Body of pancreas (tissue), 4 donors: ENCODE data around the gene VWA5A.

ENCODE experiments used
- POLR2A ChIP-seq, 3 donors: fragments of 450-650 bp; IDR thresholded peaks; one replicate each; pipeline ENCODE4 v1.6.1; 2016; ENCODE audit warnings: antibody characterized with exemption in 3 of 3, mild to moderate bottlenecking in 2 of 3
- TF ChIP-seq, protein P1 (sequence below), 7 experiments: fragments of 450-650 bp in 4 of 7; fragments of 200-600 bp in 3 of 7; sonication (generic) in 3 of 7; IDR thresholded peaks; one replicate each; pipeline ENCODE4 v1.5.1; 2016 to 2019; ENCODE audit warnings: antibody characterized with exemption in 7 of 7

DNA sequence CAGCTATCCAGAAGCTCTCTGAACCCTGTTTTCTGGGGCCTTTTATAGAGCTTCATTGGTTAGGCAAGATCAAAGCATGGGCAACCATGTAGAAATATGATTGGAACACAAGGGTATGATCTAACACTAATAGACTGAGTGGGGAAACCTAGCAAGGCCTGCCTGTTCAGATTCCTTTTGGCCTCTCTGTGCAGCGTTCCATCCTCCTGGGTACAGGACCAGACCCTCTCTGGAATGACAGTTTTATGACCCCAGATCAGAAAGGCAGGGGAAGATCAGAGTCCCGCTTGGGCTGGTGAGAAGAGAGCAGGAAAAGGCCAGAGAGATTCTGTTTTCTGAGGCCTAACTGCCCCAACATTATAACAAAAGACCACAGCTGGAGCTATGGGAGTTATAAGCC lies 36.7 kb upstream of the VWA5A start:
- TF ChIP-seq POLR2A (IDR thresholded peaks at IDR 0.05), result no peak
- TF ChIP-seq, protein P1, sequence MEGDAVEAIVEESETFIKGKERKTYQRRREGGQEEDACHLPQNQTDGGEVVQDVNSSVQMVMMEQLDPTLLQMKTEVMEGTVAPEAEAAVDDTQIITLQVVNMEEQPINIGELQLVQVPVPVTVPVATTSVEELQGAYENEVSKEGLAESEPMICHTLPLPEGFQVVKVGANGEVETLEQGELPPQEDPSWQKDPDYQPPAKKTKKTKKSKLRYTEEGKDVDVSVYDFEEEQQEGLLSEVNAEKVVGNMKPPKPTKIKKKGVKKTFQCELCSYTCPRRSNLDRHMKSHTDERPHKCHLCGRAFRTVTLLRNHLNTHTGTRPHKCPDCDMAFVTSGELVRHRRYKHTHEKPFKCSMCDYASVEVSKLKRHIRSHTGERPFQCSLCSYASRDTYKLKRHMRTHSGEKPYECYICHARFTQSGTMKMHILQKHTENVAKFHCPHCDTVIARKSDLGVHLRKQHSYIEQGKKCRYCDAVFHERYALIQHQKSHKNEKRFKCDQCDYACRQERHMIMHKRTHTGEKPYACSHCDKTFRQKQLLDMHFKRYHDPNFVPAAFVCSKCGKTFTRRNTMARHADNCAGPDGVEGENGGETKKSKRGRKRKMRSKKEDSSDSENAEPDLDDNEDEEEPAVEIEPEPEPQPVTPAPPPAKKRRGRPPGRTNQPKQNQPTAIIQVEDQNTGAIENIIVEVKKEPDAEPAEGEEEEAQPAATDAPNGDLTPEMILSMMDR (IDR thresholded peaks at IDR 0.05), result no peak
